SK-N-SH (cell line): Measurements from ENCODE around the gene AHCYL1. TPM values are rescaled to one million over a fixed set of nuclear protein-coding genes. Genes with fewer than 3 reads are reported as not detected.

Source experiments
- CTCF ChIA-PET: fragments of 300-600, 350-600 bp; formaldehyde crosslinking; extraction: SDS; loops from one replicate; lab custom pipeline; 2021; lab: Yijun Ruan, JAX
- POLR2A ChIA-PET: fragments of 350-600 bp; sonication (Branson Sonifier 250); formaldehyde crosslinking; extraction: SDS; loops from one replicate; lab custom pipeline; 2020; ENCODE audit warnings: antibody characterized with exemption, inconsistent platforms; lab: Yijun Ruan, JAX
- DNase-seq: peaks from one replicate; pipeline ENCODE4 v3.0.0; 2012
- H2AFZ ChIP-seq: fragments of 200-600 bp; sonication (generic); 2 replicates; pipeline ENCODE4 v1.8.1; 2016; ENCODE audit warnings: antibody characterized with exemption, mild to moderate bottlenecking, low read depth
- H3F3A ChIP-seq: fragments of 200-600 bp; sonication (generic); replicated peaks from 2 replicates; pipeline ENCODE3; 2016; ENCODE audit warnings: antibody characterized with exemption, mild to moderate bottlenecking; ENCODE audit not compliant: insufficient read depth
- H3K27ac ChIP-seq, 2 experiments: fragments of 200-500 bp in 1 of 2; fragments of 200-600 bp in 1 of 2; sonication (Bioruptor generic) in 1 of 2; sonication (generic), shearing (Covaris generic) in 1 of 2; 2 replicates each; pipeline versions ENCODE4 v1.5.1 to v1.6.1; 2014 to 2016; ENCODE audit warnings: low read depth in 2 of 2, inconsistent platforms in 1 of 2, low read length in 1 of 2, mild to moderate bottlenecking in 1 of 2, mixed read lengths in 1 of 2
- H3K27me3 ChIP-seq: fragments of 200-600 bp; sonication (generic), shearing (Covaris generic); 2 replicates; pipeline ENCODE4 v1.6.1; 2016; ENCODE audit warnings: mixed run types; ENCODE audit not compliant: insufficient read depth
- H3K36me3 ChIP-seq, 2 experiments: fragments of 200-500 bp in 1 of 2; fragments of 200-600 bp in 1 of 2; sonication (Bioruptor generic) in 1 of 2; sonication (generic) in 1 of 2; replicated peaks in 1 of 2; 2 replicates each; pipeline versions ENCODE3 to v1.5.1; 2014 to 2016; ENCODE audit warnings: low read length in 1 of 2, mild to moderate bottlenecking in 1 of 2; ENCODE audit not compliant: insufficient read depth in 2 of 2, control insufficient read depth in 1 of 2
- H3K4me1 ChIP-seq, 2 experiments: fragments of 200-500 bp in 1 of 2; fragments of 200-600 bp in 1 of 2; sonication (Bioruptor generic) in 1 of 2; sonication (generic), shearing (Covaris generic) in 1 of 2; 2 replicates each; pipeline versions ENCODE4 v1.5.1 to v1.6.1; 2014 to 2016; ENCODE audit warnings: low read depth in 1 of 2, low read length in 1 of 2, mixed run types in 1 of 2; ENCODE audit not compliant: insufficient read depth in 2 of 2, control insufficient read depth in 1 of 2
- H3K4me2 ChIP-seq: fragments of 200-600 bp; sonication (generic), shearing (Covaris generic); 2 replicates; pipeline ENCODE4 v1.6.1; 2017; ENCODE audit warnings: mixed run types
- H3K4me3 ChIP-seq, 2 experiments: fragments of 200-500 bp in 1 of 2; fragments of 200-600 bp in 1 of 2; sonication (Bioruptor generic) in 1 of 2; sonication (generic), shearing (Covaris generic) in 1 of 2; 2 replicates each; pipeline versions ENCODE4 v1.5.1 to v1.8.1; 2014 to 2016; ENCODE audit warnings: low read depth in 2 of 2, inconsistent platforms in 1 of 2, low read length in 1 of 2, mild to moderate bottlenecking in 1 of 2, mixed read lengths in 1 of 2, moderate library complexity in 1 of 2
- H3K79me2 ChIP-seq: fragments of 200-600 bp; sonication (generic); 2 replicates; pipeline ENCODE4 v1.8.1; 2017; ENCODE audit warnings: mild to moderate bottlenecking; ENCODE audit not compliant: insufficient read depth
- H3K9ac ChIP-seq: fragments of 200-600 bp; sonication (generic); 2 replicates; pipeline ENCODE4 v1.6.1; 2017; ENCODE audit warnings: mixed run types
- H3K9me2 ChIP-seq: fragments of 200-600 bp; sonication (generic); 2 replicates; pipeline ENCODE4 v1.6.1; 2017; ENCODE audit warnings: mixed run types
- H3K9me3 ChIP-seq: fragments of 200-600 bp; sonication (generic); 2 replicates; pipeline ENCODE4 v1.6.1; 2017; ENCODE audit warnings: mixed run types, mild to moderate bottlenecking, moderate library complexity
- H4K20me1 ChIP-seq: fragments of 200-600 bp; sonication (generic); 2 replicates; pipeline ENCODE4 v1.6.1; 2017; ENCODE audit warnings: mild to moderate bottlenecking, mixed run types; ENCODE audit not compliant: insufficient read depth
- CTCF ChIP-seq: fragments of 200-600 bp; sonication (generic); IDR thresholded peaks from 2 replicates; pipeline ENCODE4 v1.6.1; 2017; ENCODE audit warnings: antibody characterized with exemption, mild to moderate bottlenecking, moderate library complexity
- ELF1 ChIP-seq: IDR thresholded peaks from 2 replicates; pipeline ENCODE4 v1.4.0; 2012
- EZH2phosphoT487 ChIP-seq: fragments of 200-600 bp; sonication (generic); IDR thresholded peaks from 2 replicates; pipeline ENCODE4 v1.6.1; 2017; ENCODE audit warnings: low read depth, mixed run types, mild to moderate bottlenecking, antibody characterized with exemption, moderate library complexity, borderline replicate concordance
- FOSL2 ChIP-seq: IDR thresholded peaks from 2 replicates; pipeline ENCODE4 v1.4.0; 2012; ENCODE audit warnings: low read depth, mild to moderate bottlenecking, moderate library complexity, borderline replicate concordance
- FOXJ3 ChIP-seq: sonication (generic); formaldehyde crosslinking; IDR thresholded peaks from 2 replicates; pipeline ENCODE4 v1.5.1; 2020; ENCODE audit warnings: mild to moderate bottlenecking, missing genetic modification reagents
- FOXM1 ChIP-seq: IDR thresholded peaks from 2 replicates; pipeline ENCODE4 v1.4.0; 2012; ENCODE audit warnings: low read depth, mild to moderate bottlenecking
- GATA2 ChIP-seq: sonication (generic); formaldehyde crosslinking; IDR thresholded peaks from 2 replicates; pipeline ENCODE4 v1.5.0; 2020; ENCODE audit warnings: mild to moderate bottlenecking, missing genetic modification reagents
- IRF3 ChIP-seq: fragments of 150-350 bp; IDR thresholded peaks from 2 replicates; pipeline ENCODE4 v1.6.1; 2016; ENCODE audit warnings: mild to moderate bottlenecking, low read depth, low read length
- JUND ChIP-seq: IDR thresholded peaks from 2 replicates; pipeline ENCODE4 v1.4.0; 2012
- MEF2A ChIP-seq: IDR thresholded peaks from 2 replicates; pipeline ENCODE4 v1.4.0; 2012; ENCODE audit warnings: low read depth, borderline replicate concordance
- MXI1 ChIP-seq: IDR thresholded peaks from 2 replicates; pipeline ENCODE4 v1.6.1; 2012; ENCODE audit warnings: mild to moderate bottlenecking, low read depth, low read length, improper control_type of control experiment
- NFIC ChIP-seq: IDR thresholded peaks from 2 replicates; pipeline ENCODE4 v1.4.0; 2012; ENCODE audit warnings: borderline replicate concordance
- SIN3A ChIP-seq: IDR thresholded peaks from 2 replicates; pipeline ENCODE4 v1.6.1; 2012; ENCODE audit warnings: low read depth, mild to moderate bottlenecking, low read length, moderate library complexity, borderline replicate concordance
- SMC3 ChIP-seq: IDR thresholded peaks from 2 replicates; pipeline ENCODE4 v1.6.1; 2012; ENCODE audit warnings: low read depth, low read length, improper control_type of control experiment
- TAF1 ChIP-seq: IDR thresholded peaks from 2 replicates; pipeline ENCODE4 v1.6.1; 2012; ENCODE audit warnings: low read depth, mild to moderate bottlenecking, low read length, moderate library complexity, borderline replicate concordance
- TCF12 ChIP-seq: IDR thresholded peaks from 2 replicates; pipeline ENCODE4 v1.4.0; 2012
- TEAD4 ChIP-seq: IDR thresholded peaks from 2 replicates; pipeline ENCODE4 v1.4.0; 2012; ENCODE audit warnings: mild to moderate bottlenecking, borderline replicate concordance; ENCODE audit not compliant: insufficient read depth
- USF1 ChIP-seq: IDR thresholded peaks from 2 replicates; pipeline ENCODE4 v1.4.0; 2012; ENCODE audit warnings: low read depth, borderline replicate concordance
- YY1 ChIP-seq: IDR thresholded peaks from 2 replicates; pipeline ENCODE4 v1.4.0; 2012; ENCODE audit warnings: low read depth, mild to moderate bottlenecking
- WGBS: methylation state at CpG from one replicate; pipeline ENCODE4 v1.1.6; 2017; ENCODE audit warnings: low lambda C conversion rate; 5-methylcytosine and 5-hydroxymethylcytosine counted together
- polyA plus RNA-seq, 3 experiments: library from polyadenylated mRNA; depleted of rRNA; stranded (reverse); fragments of >200 nt; gene quantifications; 2 replicates each; pipeline ENCODE4 v1.2.3, GENCODE V29; 2012
- TF ChIP-seq, protein P1 (sequence below): IDR thresholded peaks from 2 replicates; pipeline ENCODE4; 2012
- TF ChIP-seq, protein P2 (sequence below): IDR thresholded peaks from 2 replicates; pipeline ENCODE4 v1.4.0; 2012; ENCODE audit warnings: low read depth
- TF ChIP-seq, protein P3 (sequence below): fragments of 150-350 bp; IDR thresholded peaks from 2 replicates; pipeline ENCODE4 v1.6.1; 2017; ENCODE audit warnings: antibody characterized with exemption, low read length, low read depth, borderline replicate concordance

AHCYL1 gene
- polyA plus RNA-seq, 1 of the 3 experiments (the other 2 are of a cell fraction), result 39.7 TPM

- H3K9me3 ChIP-seq, result no peaks in the 10 kb centered on the region
- peak; percentile 22; the same call in 1 of the 2 replicates for TF ChIP-seq FOSL2
- no peak for TF ChIP-seq YY1
- TF ChIP-seq MEF2A, result no peak
- TF ChIP-seq TAF1, result no peak
- no peak for TF ChIP-seq SMC3
- TF ChIP-seq, protein P1, sequence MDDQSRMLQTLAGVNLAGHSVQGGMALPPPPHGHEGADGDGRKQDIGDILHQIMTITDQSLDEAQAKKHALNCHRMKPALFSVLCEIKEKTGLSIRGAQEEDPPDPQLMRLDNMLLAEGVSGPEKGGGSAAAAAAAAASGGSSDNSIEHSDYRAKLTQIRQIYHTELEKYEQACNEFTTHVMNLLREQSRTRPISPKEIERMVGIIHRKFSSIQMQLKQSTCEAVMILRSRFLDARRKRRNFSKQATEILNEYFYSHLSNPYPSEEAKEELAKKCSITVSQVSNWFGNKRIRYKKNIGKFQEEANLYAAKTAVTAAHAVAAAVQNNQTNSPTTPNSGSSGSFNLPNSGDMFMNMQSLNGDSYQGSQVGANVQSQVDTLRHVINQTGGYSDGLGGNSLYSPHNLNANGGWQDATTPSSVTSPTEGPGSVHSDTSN, result 0 out of 2 replicates have a peak, but pooled peaks have one; percentile 9
- TF ChIP-seq NFIC, result peak; percentile 54; the same call in 1 of the 2 replicates
- TF ChIP-seq CTCF, result no peak
- no peak for TF ChIP-seq IRF3
- peak; percentile 42; the same call in 1 of the 2 replicates for TF ChIP-seq TEAD4
- no peak for TF ChIP-seq MXI1
- TF ChIP-seq FOXM1, result no peak
- no peak; the same call in 1 of the 2 replicates for TF ChIP-seq JUND
- TF ChIP-seq TCF12, result peak; percentile 49
- no peak for TF ChIP-seq ELF1
- no peak for TF ChIP-seq GATA2
- no peak for TF ChIP-seq USF1
- no peak for TF ChIP-seq SIN3A
- TF ChIP-seq FOXJ3 (CRISPR knock-in tag), result no peak
- TF ChIP-seq, protein P2, sequence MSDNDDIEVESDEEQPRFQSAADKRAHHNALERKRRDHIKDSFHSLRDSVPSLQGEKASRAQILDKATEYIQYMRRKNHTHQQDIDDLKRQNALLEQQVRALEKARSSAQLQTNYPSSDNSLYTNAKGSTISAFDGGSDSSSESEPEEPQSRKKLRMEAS, result 0 out of 2 replicates have a peak, but pooled peaks have one; percentile 23
- TF ChIP-seq, protein P3, sequence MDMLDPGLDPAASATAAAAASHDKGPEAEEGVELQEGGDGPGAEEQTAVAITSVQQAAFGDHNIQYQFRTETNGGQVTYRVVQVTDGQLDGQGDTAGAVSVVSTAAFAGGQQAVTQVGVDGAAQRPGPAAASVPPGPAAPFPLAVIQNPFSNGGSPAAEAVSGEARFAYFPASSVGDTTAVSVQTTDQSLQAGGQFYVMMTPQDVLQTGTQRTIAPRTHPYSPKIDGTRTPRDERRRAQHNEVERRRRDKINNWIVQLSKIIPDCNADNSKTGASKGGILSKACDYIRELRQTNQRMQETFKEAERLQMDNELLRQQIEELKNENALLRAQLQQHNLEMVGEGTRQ, result no peak
- no peak for TF ChIP-seq EZH2phosphoT487
- peak overlapping the region; percentile 71; the same call in 1 of the 2 replicates for H2AFZ ChIP-seq
- ChIA-PET CTCF (interaction anchor here (1.1 to 18.3 kb wide), 3 partner anchors 8 to 194 kb away, joined by 3 to 822 read pairs (median 18); partner anchors contain the start of gene AHCYL1), POLR2A (interaction anchor here (0.8 kb wide), 1 partner anchor 9 kb away, joined by 3 read pairs; the partner anchor contains the start of gene AHCYL1)
- peak overlapping the region in 1 of 2 experiments; percentile 27; a peak in 1 of 4 replicates for H3K27ac ChIP-seq
- no peak overlapping the region for H3K9ac ChIP-seq
- H3K9me2 ChIP-seq, result no peaks in the 10 kb centered on the region
- peak overlapping the region; percentile 30; the same call in 1 of the 2 replicates for H3K4me2 ChIP-seq
- no peaks in the 10 kb centered on the region for H3K27me3 ChIP-seq
- no peak for DNase-seq
- H3K36me3 ChIP-seq, result no peaks in the 10 kb centered on the region
- 63% methylated on average over 3 of the region's 3 CpGs for WGBS
- H3F3A ChIP-seq, result no peaks in the 10 kb centered on the region
- no peak overlapping the region for H3K4me3 ChIP-seq
- peaks cover 4 to 8% of the 10 kb centered on the region in 2 experiments; a peak in 2 of 4 replicates for H3K4me1 ChIP-seq
- H3K79me2 ChIP-seq, result no peaks in the 10 kb centered on the region
- H4K20me1 ChIP-seq, result no peaks in the 10 kb centered on the region
Measured at GRCh38 chr1:109975718-109976117, 8.8 kb upstream of the AHCYL1 start.
